WTC11 (cell line): ENCODE measurements around the gene MRPL44. TPM values are rescaled to one million over a fixed set of nuclear protein-coding genes. Genes with fewer than 3 reads are reported as not detected.
A peak's percentile ranks its signal among the peaks of the same experiment; 100 is the strongest.

Experiments used
- ATAC-seq: fragments of 200-7000 bp; cut with Tn5 transposase; 2 replicates; pipeline ENCODE4 v1.10.0; 2021; ENCODE audit warnings: mild to moderate bottlenecking, moderate library complexity
- CTCF ChIA-PET: fragments of 300-600 bp; sonication (Branson Sonifier 250); formaldehyde crosslinking; loops from one replicate; lab custom pipeline; 2021; ENCODE audit warnings: antibody characterized with exemption; lab: Charles Lee
- POLR2A ChIA-PET: fragments of 350-600 bp; sonication (Branson Sonifier 250); formaldehyde crosslinking; loops from one replicate; lab custom pipeline; 2021; ENCODE audit warnings: antibody characterized with exemption; lab: Charles Lee
- DNase-seq: peaks from one replicate; pipeline ENCODE4 v3.0.0; 2021; ENCODE audit warnings: low spot score
- H3K27ac Mint-ChIP-seq: 2 replicates; pipeline ENCODE4 v1.8.0; 2021; ENCODE audit warnings: mixed read lengths
- H3K27me3 Mint-ChIP-seq: 2 replicates; pipeline ENCODE4 v1.8.0; 2021; ENCODE audit warnings: low read depth, mild to moderate bottlenecking, moderate library complexity, mixed read lengths
- H3K36me3 Mint-ChIP-seq: 2 replicates; pipeline ENCODE4 v1.8.0; 2021; ENCODE audit warnings: mixed read lengths
- H3K4me1 Mint-ChIP-seq: 2 replicates; pipeline ENCODE4 v1.8.0; 2022; ENCODE audit warnings: mixed read lengths
- H3K4me3 Mint-ChIP-seq: 2 replicates; pipeline ENCODE4 v1.8.0; 2021; ENCODE audit warnings: mild to moderate bottlenecking, moderate library complexity, mixed read lengths
- H3K9me3 Mint-ChIP-seq: 2 replicates; pipeline ENCODE4 v1.8.0; 2021; ENCODE audit warnings: mixed read lengths
- CBFB ChIP-seq: sonication (generic); formaldehyde crosslinking; IDR thresholded peaks from 2 replicates; pipeline ENCODE4 v1.8.1; 2022; ENCODE audit warnings: mild to moderate bottlenecking, low read depth, missing genetic modification reagents
- CREB1 ChIP-seq: sonication (generic); formaldehyde crosslinking; IDR thresholded peaks from 2 replicates; pipeline ENCODE4 v1.8.0; 2023; ENCODE audit warnings: mild to moderate bottlenecking, missing genetic modification reagents
- FOXP1 ChIP-seq: sonication (generic); formaldehyde crosslinking; IDR thresholded peaks from 2 replicates; pipeline ENCODE4 v1.8.0; 2022; ENCODE audit warnings: missing genetic modification reagents, mild to moderate bottlenecking, moderate library complexity, borderline replicate concordance
- IRF2 ChIP-seq: sonication (generic); formaldehyde crosslinking; IDR thresholded peaks from 2 replicates; pipeline ENCODE4 v1.8.0; 2022; ENCODE audit warnings: low read depth, missing genetic modification reagents, borderline replicate concordance
- MXD4 ChIP-seq: fragments of 250-450 bp; sonication (Bioruptor Pico); IDR thresholded peaks from 2 replicates; pipeline ENCODE4 v1.8.0; 2021; ENCODE audit warnings: mild to moderate bottlenecking, moderate library complexity, borderline replicate concordance
- NFE2L1 ChIP-seq: sonication (generic); formaldehyde crosslinking; IDR thresholded peaks from 2 replicates; pipeline ENCODE4 v1.8.1; 2023; ENCODE audit warnings: missing genetic modification reagents
- NFYB ChIP-seq: sonication (generic); formaldehyde crosslinking; conservative IDR thresholded peaks from 2 replicates; pipeline ENCODE4 v1.8.0; 2022; ENCODE audit warnings: low read depth, missing genetic modification reagents
- SOX15 ChIP-seq: fragments of 250-450 bp; sonication (Bioruptor Pico); IDR thresholded peaks from 2 replicates; pipeline ENCODE4 v1.9.0; 2021; ENCODE audit warnings: mild to moderate bottlenecking
- ZBTB21 ChIP-seq: sonication (generic); formaldehyde crosslinking; IDR thresholded peaks from 2 replicates; pipeline ENCODE4 v1.8.1; 2023; ENCODE audit warnings: mild to moderate bottlenecking, missing genetic modification reagents, borderline replicate concordance
- ZNF121 ChIP-seq: sonication (generic); formaldehyde crosslinking; IDR thresholded peaks from 2 replicates; pipeline ENCODE4 v1.8.0; 2023; ENCODE audit warnings: missing genetic modification reagents
- ZNF232 ChIP-seq: sonication (generic); formaldehyde crosslinking; IDR thresholded peaks from 2 replicates; pipeline ENCODE4 v1.8.0; 2022; ENCODE audit warnings: mild to moderate bottlenecking, missing genetic modification reagents
- total RNA-seq: library from RNA; stranded (reverse); gene quantifications from 3 replicates; pipeline ENCODE4 v1.2.3, GENCODE V29; 2021
- TF ChIP-seq, protein P1 (sequence below): sonication (generic); formaldehyde crosslinking; IDR thresholded peaks from 2 replicates; pipeline ENCODE4 v1.8.1; 2023; ENCODE audit warnings: mild to moderate bottlenecking, missing genetic modification reagents
- TF ChIP-seq, protein P2 (sequence below): sonication (generic); formaldehyde crosslinking; IDR thresholded peaks from 2 replicates; pipeline ENCODE4 v1.8.1; 2023; ENCODE audit warnings: mild to moderate bottlenecking, missing genetic modification reagents, borderline replicate concordance
- TF ChIP-seq, protein P3 (sequence below): sonication (generic); formaldehyde crosslinking; IDR thresholded peaks from 2 replicates; pipeline ENCODE4 v1.8.1; 2022; ENCODE audit warnings: missing genetic modification reagents, borderline replicate concordance
- TF ChIP-seq, protein P4 (sequence below): sonication (generic); formaldehyde crosslinking; IDR thresholded peaks from 2 replicates; pipeline ENCODE4 v1.8.1; 2023; ENCODE audit warnings: mild to moderate bottlenecking, missing genetic modification reagents
- TF ChIP-seq, protein P5 (sequence below): sonication (generic); formaldehyde crosslinking; IDR thresholded peaks from 2 replicates; pipeline ENCODE4 v1.8.0; 2022; ENCODE audit warnings: mild to moderate bottlenecking, missing genetic modification reagents

The MRPL44 gene
- total RNA-seq, 1 experiment from 2014 or later, result 55.3 TPM

DNA sequence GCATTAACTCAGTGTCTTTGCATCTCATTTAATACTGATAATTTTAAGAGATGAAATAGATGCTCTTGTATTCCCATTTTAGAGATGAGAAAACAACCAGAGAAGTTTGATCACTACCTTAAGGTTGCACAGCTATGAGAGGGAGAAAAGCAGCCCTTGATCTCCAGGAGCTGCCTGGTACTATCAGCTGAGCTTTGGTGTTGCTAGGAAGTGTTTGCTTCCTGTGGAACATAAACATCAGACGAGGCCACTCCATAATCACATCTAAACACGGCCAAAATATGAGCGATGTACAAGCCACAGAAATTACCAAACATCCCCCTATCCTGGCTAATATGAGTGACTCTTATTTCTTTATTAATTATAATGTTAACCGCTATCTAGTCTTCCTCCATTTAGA is 11.5 kb upstream of the MRPL44 start (continued):
- TF ChIP-seq, protein P1, sequence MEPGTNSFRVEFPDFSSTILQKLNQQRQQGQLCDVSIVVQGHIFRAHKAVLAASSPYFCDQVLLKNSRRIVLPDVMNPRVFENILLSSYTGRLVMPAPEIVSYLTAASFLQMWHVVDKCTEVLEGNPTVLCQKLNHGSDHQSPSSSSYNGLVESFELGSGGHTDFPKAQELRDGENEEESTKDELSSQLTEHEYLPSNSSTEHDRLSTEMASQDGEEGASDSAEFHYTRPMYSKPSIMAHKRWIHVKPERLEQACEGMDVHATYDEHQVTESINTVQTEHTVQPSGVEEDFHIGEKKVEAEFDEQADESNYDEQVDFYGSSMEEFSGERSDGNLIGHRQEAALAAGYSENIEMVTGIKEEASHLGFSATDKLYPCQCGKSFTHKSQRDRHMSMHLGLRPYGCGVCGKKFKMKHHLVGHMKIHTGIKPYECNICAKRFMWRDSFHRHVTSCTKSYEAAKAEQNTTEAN (CRISPR knock-in tag), result no peak
- TF ChIP-seq SOX15, result no peak
- TF ChIP-seq, protein P2, sequence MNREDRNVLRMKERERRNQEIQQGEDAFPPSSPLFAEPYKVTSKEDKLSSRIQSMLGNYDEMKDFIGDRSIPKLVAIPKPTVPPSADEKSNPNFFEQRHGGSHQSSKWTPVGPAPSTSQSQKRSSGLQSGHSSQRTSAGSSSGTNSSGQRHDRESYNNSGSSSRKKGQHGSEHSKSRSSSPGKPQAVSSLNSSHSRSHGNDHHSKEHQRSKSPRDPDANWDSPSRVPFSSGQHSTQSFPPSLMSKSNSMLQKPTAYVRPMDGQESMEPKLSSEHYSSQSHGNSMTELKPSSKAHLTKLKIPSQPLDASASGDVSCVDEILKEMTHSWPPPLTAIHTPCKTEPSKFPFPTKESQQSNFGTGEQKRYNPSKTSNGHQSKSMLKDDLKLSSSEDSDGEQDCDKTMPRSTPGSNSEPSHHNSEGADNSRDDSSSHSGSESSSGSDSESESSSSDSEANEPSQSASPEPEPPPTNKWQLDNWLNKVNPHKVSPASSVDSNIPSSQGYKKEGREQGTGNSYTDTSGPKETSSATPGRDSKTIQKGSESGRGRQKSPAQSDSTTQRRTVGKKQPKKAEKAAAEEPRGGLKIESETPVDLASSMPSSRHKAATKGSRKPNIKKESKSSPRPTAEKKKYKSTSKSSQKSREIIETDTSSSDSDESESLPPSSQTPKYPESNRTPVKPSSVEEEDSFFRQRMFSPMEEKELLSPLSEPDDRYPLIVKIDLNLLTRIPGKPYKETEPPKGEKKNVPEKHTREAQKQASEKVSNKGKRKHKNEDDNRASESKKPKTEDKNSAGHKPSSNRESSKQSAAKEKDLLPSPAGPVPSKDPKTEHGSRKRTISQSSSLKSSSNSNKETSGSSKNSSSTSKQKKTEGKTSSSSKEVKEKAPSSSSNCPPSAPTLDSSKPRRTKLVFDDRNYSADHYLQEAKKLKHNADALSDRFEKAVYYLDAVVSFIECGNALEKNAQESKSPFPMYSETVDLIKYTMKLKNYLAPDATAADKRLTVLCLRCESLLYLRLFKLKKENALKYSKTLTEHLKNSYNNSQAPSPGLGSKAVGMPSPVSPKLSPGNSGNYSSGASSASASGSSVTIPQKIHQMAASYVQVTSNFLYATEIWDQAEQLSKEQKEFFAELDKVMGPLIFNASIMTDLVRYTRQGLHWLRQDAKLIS (CRISPR knock-in tag), result no peak
- no peak for TF ChIP-seq ZNF232 (CRISPR knock-in tag)
- TF ChIP-seq, protein P3, sequence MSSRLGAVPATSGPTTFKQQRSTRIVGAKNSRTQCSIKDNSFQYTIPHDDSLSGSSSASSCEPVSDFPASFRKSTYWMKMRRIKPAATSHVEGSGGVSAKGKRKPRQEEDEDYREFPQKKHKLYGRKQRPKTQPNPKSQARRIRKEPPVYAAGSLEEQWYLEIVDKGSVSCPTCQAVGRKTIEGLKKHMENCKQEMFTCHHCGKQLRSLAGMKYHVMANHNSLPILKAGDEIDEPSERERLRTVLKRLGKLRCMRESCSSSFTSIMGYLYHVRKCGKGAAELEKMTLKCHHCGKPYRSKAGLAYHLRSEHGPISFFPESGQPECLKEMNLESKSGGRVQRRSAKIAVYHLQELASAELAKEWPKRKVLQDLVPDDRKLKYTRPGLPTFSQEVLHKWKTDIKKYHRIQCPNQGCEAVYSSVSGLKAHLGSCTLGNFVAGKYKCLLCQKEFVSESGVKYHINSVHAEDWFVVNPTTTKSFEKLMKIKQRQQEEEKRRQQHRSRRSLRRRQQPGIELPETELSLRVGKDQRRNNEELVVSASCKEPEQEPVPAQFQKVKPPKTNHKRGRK (CRISPR knock-in tag), result no peak
- no peak for TF ChIP-seq IRF2 (CRISPR knock-in tag)
- TF ChIP-seq, protein P4, sequence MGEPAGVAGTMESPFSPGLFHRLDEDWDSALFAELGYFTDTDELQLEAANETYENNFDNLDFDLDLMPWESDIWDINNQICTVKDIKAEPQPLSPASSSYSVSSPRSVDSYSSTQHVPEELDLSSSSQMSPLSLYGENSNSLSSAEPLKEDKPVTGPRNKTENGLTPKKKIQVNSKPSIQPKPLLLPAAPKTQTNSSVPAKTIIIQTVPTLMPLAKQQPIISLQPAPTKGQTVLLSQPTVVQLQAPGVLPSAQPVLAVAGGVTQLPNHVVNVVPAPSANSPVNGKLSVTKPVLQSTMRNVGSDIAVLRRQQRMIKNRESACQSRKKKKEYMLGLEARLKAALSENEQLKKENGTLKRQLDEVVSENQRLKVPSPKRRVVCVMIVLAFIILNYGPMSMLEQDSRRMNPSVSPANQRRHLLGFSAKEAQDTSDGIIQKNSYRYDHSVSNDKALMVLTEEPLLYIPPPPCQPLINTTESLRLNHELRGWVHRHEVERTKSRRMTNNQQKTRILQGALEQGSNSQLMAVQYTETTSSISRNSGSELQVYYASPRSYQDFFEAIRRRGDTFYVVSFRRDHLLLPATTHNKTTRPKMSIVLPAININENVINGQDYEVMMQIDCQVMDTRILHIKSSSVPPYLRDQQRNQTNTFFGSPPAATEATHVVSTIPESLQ (CRISPR knock-in tag), result no peak
- TF ChIP-seq NFYB (CRISPR knock-in tag), result no peak
- no peak for TF ChIP-seq MXD4 (CRISPR knock-in tag)
- no peak for TF ChIP-seq ZNF121

DNA sequence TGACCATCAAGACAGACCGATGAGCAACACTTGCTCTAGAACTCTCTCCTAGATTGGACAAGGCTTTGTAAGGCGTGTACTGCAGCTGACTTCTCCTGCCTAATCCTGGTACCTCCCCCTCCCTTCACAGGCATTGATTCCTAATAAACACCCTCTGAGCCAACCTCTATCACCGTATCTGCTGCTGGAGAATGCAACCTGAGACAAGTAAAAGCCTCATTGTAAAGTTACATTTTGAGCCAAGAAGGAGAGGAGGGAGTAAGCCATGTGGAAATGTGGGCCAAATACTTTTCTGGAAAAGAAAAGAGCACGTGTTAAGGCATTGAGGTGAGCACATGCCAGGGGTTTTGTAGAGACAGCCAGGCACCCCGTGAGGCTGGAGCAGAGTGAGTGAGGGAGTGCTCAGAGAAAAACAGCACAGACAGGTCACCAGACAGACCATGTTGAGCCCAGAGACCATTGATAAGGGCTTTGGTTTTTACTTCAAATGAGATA is 9.5 kb upstream of the MRPL44 start:
- H3K9me3 Mint-ChIP-seq, result no peaks in the 10 kb centered on the region
- H3K4me1 Mint-ChIP-seq, result peaks cover 69% of the 10 kb centered on the region
- CTCF ChIA-PET, result no interaction called here
- TF ChIP-seq CREB1 (CRISPR knock-in tag) (no peak), NFE2L1 (peak; percentile 32; the same call in 1 of the 2 replicates)
- POLR2A ChIA-PET, result no interaction called here
- H3K36me3 Mint-ChIP-seq, result peaks cover 2% of the 10 kb centered on the region; the same call in 1 of the 2 replicates
- ATAC-seq, result peak; percentile 3
- H3K4me3 Mint-ChIP-seq, result no peak overlapping the region
- no peaks in the 10 kb centered on the region; the same call in 1 of the 2 replicates for H3K27me3 Mint-ChIP-seq
- DNase-seq, result no peak
- H3K27ac Mint-ChIP-seq, result peak overlapping the region; percentile 35; the same call in 1 of the 2 replicates

DNA sequence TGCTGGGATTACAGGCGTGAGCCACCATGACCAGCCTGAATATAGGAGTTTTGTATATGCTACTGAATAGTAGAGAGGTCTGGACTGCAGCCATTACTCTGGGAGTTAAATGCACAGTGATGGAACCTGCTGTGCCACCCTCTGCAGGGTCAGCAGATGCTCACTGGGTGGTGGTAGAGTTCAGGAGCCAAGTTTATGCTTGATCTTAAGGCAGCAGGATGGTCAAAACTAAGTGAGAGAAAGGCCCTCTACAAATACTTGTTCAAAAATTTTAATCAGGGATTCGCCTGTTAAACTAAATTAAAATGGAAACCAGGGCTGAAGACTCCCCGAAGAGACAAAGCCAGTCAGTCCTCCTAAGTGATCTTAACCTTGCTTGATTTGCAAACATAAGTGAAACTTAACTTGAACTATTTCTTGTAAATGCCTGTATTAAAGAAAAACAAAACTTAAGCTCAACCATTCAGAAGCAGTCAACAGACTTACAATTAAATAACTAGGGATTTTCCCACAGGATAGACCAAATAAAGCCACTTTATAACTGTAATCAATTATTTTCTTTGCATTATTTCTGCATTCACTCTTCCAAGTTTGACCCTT is 7.9 kb upstream of the MRPL44 start:
- no peaks in the 10 kb centered on the region for H3K36me3 Mint-ChIP-seq
- H3K9me3 Mint-ChIP-seq, result no peaks in the 10 kb centered on the region
- CTCF ChIA-PET, result interaction anchor here (1.6 kb wide), 1 partner anchor 21 kb away, joined by 7 read pairs; no protein-coding TSS in a partner anchor
- no peaks in the 10 kb centered on the region; the same call in 1 of the 2 replicates for H3K27me3 Mint-ChIP-seq
- peaks cover 58% of the 10 kb centered on the region for H3K4me1 Mint-ChIP-seq
- H3K27ac Mint-ChIP-seq, result no peak overlapping the region
- POLR2A ChIA-PET, result interaction anchor here (0.5 kb wide), 1 partner anchor 53 kb away, joined by 3 read pairs; no protein-coding TSS in a partner anchor
- ATAC-seq (no peak), DNase-seq (no peak)
- H3K4me3 Mint-ChIP-seq, result no peak overlapping the region
- TF ChIP-seq CBFB (CRISPR knock-in tag) (no peak), ZBTB21 (no peak), FOXP1 (CRISPR knock-in tag) (no peak)
- TF ChIP-seq, protein P5, sequence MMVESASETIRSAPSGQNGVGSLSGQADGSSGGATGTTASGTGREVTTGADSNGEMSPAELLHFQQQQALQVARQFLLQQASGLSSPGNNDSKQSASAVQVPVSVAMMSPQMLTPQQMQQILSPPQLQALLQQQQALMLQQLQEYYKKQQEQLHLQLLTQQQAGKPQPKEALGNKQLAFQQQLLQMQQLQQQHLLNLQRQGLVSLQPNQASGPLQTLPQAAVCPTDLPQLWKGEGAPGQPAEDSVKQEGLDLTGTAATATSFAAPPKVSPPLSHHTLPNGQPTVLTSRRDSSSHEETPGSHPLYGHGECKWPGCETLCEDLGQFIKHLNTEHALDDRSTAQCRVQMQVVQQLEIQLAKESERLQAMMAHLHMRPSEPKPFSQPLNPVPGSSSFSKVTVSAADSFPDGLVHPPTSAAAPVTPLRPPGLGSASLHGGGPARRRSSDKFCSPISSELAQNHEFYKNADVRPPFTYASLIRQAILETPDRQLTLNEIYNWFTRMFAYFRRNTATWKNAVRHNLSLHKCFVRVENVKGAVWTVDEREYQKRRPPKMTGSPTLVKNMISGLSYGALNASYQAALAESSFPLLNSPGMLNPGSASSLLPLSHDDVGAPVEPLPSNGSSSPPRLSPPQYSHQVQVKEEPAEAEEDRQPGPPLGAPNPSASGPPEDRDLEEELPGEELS (CRISPR knock-in tag), result no peak
- TF ChIP-seq, protein P2 (CRISPR knock-in tag), result no peak
